Measurements from ENCODE around the gene C20orf96. TPM values are rescaled to one million over a fixed set of nuclear protein-coding genes. Genes with fewer than 3 reads are reported as not detected.
"Not testable (repeated sequence)": the region's sequence is repeated elsewhere in the genome, so short reads cannot be mapped to it uniquely, and the experiment has no call there.

C20orf96 gene, protein sequence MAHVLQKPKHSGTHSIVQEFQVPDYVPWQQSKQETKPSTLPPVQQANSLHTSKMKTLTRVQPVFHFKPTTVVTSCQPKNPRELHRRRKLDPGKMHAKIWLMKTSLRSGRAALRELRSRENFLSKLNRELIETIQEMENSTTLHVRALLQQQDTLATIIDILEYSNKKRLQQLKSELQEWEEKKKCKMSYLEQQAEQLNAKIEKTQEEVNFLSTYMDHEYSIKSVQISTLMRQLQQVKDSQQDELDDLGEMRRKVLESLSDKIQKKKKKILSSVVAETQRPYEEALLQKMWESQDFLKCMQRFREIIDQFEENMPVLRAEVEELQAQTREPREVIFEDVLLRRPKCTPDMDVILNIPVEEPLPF
- total RNA-seq (10 to 100 TPM in 1 of 9 donors, 1 to 10 TPM in 8; 2.7 to 20.2 (median 6.0) TPM), polyA plus RNA-seq (10 to 100 TPM in 1 of 3 donors, 1 to 10 TPM in 2; 5.3 to 13.7 (median 7.6) TPM)
- long read RNA-seq, donor 1, partial matches to known transcripts: 0 of 2 reads
- long read RNA-seq, donor 1, other reads (novel, unspliced or antisense): 0 of 2 reads
- long read RNA-seq, donor 2, partial matches to known transcripts: 0 of 1 reads
- long read RNA-seq, donor 2, other reads (novel, unspliced or antisense): 0 of 1 reads
- long read RNA-seq, donor 3: 0 reads
- long read RNA-seq, donor 4, partial matches to known transcripts: 1 of 4 reads
- long read RNA-seq, donor 4, other reads (novel, unspliced or antisense): 2 of 4 reads
- long read RNA-seq, donor 5, partial matches to known transcripts: 6 of 14 reads
- long read RNA-seq, donor 5, other reads (novel, unspliced or antisense): 7 of 14 reads
- long read RNA-seq, donor 6, partial matches to known transcripts: 3 of 4 reads
- long read RNA-seq, donor 6, other reads (novel, unspliced or antisense): 0 of 4 reads
- long read RNA-seq, donor 7, partial matches to known transcripts: 0 of 1 reads
- long read RNA-seq, donor 7, other reads (novel, unspliced or antisense): 0 of 1 reads
- long read RNA-seq, donor 8, partial matches to known transcripts: 0 of 1 reads
- long read RNA-seq, donor 8, other reads (novel, unspliced or antisense): 0 of 1 reads
- long read RNA-seq, donor 9, partial matches to known transcripts: 0 of 3 reads
- long read RNA-seq, donor 9, other reads (novel, unspliced or antisense): 0 of 3 reads
- long read RNA-seq, donor 10: 0 reads

DNA sequence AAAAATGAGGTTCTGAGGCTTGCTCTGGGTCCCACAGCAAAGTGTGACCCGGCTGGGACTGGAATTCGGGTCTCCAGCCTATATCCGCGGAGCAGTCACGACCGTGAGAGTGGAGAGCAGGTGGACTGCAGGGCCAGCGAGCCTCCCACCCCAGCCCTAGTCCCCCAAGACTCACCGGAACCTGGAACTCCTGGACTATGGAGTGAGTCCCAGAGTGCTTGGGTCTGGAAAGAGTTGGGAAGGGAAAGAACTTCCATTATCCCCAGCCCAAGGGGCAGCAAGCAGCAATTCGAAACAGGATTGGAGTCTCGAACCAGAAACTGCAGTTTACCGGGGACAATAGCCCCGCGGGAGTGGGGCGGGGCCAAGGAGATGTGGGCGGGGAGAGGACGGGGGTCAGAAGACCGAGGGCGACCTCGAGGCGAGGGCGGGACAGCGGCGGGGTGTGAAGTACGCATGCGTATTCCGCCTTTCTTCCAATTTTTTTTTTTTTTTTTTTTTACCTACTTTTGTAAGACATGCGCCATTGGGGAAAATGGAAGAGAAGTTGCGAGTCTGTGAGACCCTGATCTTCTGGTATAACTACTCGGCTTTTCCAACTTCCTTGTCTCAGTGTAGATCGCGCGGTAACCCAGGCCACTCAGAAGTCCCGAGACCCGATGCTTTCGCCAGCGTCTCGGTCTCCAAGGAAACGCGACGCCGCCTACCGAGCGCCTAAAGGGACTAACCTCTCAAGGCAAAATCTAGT, at the start of gene C20orf96:
Gene C20orf96, minus strand, starts transcription at position 667 of the 748 bp plus-strand sequence. Its CDS starts 140 bp downstream, at position 527.
- 0% methylated on average over 41 to 43 of the region's 43 CpGs for WGBS, 4 donors

DNA sequence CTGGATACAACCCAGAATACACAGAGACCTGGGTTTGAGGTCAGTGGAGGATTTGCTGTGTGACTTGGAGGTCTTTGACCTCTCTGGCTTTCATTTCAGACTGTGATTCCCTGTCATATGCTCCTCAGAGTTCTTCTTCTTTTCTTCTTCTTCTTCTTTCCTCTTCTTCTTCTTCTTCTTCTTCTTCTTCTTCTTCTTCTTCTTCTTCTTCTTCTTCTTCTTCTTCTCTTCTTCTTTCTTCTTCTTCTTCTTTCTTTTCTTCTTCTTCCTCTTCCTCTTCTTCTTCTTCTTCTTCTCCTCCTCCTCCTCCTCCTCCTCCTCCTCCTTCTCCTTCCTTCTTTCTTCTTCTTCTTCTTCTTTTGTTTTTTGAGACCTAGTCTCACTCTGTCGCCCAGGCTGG, 45.5 kb upstream of the C20orf96 start:
- DNase-seq; H3K4me1 ChIP-seq (replicated peaks in 1 of 2); H3K4me3 ChIP-seq; H3K9me3 ChIP-seq (replicated peaks in 1 of 3); H3K36me3 ChIP-seq (replicated peaks in 1 of 2); H3K27me3 ChIP-seq; H3K27ac ChIP-seq: not testable (repeated sequence)
- intact Hi-C loops (cut with DNase I): loop anchor here (10.0 kb wide), 2 partner anchors 51 to 131 kb away; no protein-coding TSS in a partner anchor
- 87 to 100% (median 98%) methylated on average over 1 of the region's 1 CpG for WGBS, 4 donors

More for the DNA sequence above, at the start of gene C20orf96:
- Histone ChIP-seq H3K27me3 (no peaks in the 10 kb centered on the region), H3K4me3 (peak within 1 kb of the TSS in 3 of 4 donors; percentile 50 to 72 (median 54)), H3K9me3 (replicated peaks in 1 of 3) (no peaks in the 10 kb centered on the region), H3K36me3 (replicated peaks in 1 of 2) (no peaks in the 10 kb centered on the region), H3K4me1 (replicated peaks in 1 of 2) (peaks cover 10 to 15% of the 10 kb centered on the region in 2 donors), H3K27ac (peak within 1 kb of the TSS; percentile 54 to 84 (median 67))
- peak; percentile 93 to 96 (median 95) for DNase-seq
- intact Hi-C loops (cut with DNase I): no loop called here
- TF ChIP-seq POLR2A (IDR thresholded peaks at IDR 0.05): no peak
- TF ChIP-seq, protein P1, sequence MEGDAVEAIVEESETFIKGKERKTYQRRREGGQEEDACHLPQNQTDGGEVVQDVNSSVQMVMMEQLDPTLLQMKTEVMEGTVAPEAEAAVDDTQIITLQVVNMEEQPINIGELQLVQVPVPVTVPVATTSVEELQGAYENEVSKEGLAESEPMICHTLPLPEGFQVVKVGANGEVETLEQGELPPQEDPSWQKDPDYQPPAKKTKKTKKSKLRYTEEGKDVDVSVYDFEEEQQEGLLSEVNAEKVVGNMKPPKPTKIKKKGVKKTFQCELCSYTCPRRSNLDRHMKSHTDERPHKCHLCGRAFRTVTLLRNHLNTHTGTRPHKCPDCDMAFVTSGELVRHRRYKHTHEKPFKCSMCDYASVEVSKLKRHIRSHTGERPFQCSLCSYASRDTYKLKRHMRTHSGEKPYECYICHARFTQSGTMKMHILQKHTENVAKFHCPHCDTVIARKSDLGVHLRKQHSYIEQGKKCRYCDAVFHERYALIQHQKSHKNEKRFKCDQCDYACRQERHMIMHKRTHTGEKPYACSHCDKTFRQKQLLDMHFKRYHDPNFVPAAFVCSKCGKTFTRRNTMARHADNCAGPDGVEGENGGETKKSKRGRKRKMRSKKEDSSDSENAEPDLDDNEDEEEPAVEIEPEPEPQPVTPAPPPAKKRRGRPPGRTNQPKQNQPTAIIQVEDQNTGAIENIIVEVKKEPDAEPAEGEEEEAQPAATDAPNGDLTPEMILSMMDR (IDR thresholded peaks at IDR 0.05): peak; percentile 14 to 63 (median 38)

- DNase-seq: no peak
- Histone ChIP-seq H3K4me3 (no peak overlapping the region), H3K36me3 (replicated peaks in 1 of 2) (no peaks in the 10 kb centered on the region), H3K27me3 (no peaks in the 10 kb centered on the region), H3K27ac (no peak overlapping the region), H3K9me3 (replicated peaks in 1 of 3) (no peaks in the 10 kb centered on the region), H3K4me1 (replicated peaks in 1 of 2) (peaks cover 0 to 17% of the 10 kb centered on the region in 2 donors)
- no peak for TF ChIP-seq POLR2A (IDR thresholded peaks at IDR 0.05)
- TF ChIP-seq, protein P1 (IDR thresholded peaks at IDR 0.05): no peak
- 93 to 97% (median 95%) methylated on average over 8 of the region's 8 CpGs for WGBS, 4 donors
- intact Hi-C loops (cut with DNase I): loop anchor here (5.0 to 10.0 kb wide), 3 partner anchors 50 to 130 kb away; no protein-coding TSS in a partner anchor
These were observed 44.0 kb upstream of the C20orf96 start for GRCh38 chr20:334578-334977.

All from adrenal gland (tissue), 19 donors.